Measurements from ENCODE around the gene CNTN5. TPM values are rescaled to one million over a fixed set of nuclear protein-coding genes. Genes with fewer than 3 reads are reported as not detected.

The CNTN5 gene
- total RNA-seq, 4 donors from 2014 or later, result not detected

GRCh38 chr11:99795999-99796398 is 775.2 kb downstream of the CNTN5 start:
- no peaks in the 10 kb centered on the region for H3K4me1 ChIP-seq
- H3K36me3 ChIP-seq, result no peaks in the 10 kb centered on the region
- H3K9me3 ChIP-seq, result no peaks in the 10 kb centered on the region
- TF ChIP-seq POLR2AphosphoS5 (IDR thresholded peaks at IDR 0.05) (no peak), EP300 (IDR thresholded peaks at IDR 0.05) (no peak), POLR2A (IDR thresholded peaks at IDR 0.05) (no peak), CTCF (IDR thresholded peaks at IDR 0.05) (no peak)
- H3K27me3 ChIP-seq, result no peaks in the 10 kb centered on the region
- no peak overlapping the region for H3K27ac ChIP-seq
- DNase-seq (ENCODE audit: low spot score in 2 of 2), result no peak
- WGBS, result 93% methylated on average over 3 of the region's 3 CpGs
- no peak overlapping the region for H3K4me3 ChIP-seq

GRCh38 chr11:99803501-99803900 is 782.8 kb downstream of the CNTN5 start:
- Histone ChIP-seq H3K27ac (no peak overlapping the region), H3K36me3 (no peaks in the 10 kb centered on the region), H3K9me3 (peaks cover 3% of the 10 kb centered on the region), H3K4me1 (no peaks in the 10 kb centered on the region), H3K4me3 (no peak overlapping the region), H3K27me3 (no peaks in the 10 kb centered on the region)
- TF ChIP-seq POLR2A (IDR thresholded peaks at IDR 0.05) (no peak), EP300 (IDR thresholded peaks at IDR 0.05) (no peak), CTCF (IDR thresholded peaks at IDR 0.05) (no peak), POLR2AphosphoS5 (IDR thresholded peaks at IDR 0.05) (no peak)
- WGBS, result 62% methylated on average over 3 of the region's 3 CpGs
- DNase-seq (ENCODE audit: low spot score in 2 of 2), result no peak

GRCh38 chr11:99812516-99812915 is 791.8 kb downstream of the CNTN5 start:
- TF ChIP-seq CTCF (IDR thresholded peaks at IDR 0.05) (no peak), EP300 (IDR thresholded peaks at IDR 0.05) (no peak), POLR2A (IDR thresholded peaks at IDR 0.05) (no peak), POLR2AphosphoS5 (IDR thresholded peaks at IDR 0.05) (no peak)
- H3K4me1 ChIP-seq, result no peaks in the 10 kb centered on the region
- no peaks in the 10 kb centered on the region for H3K36me3 ChIP-seq
- H3K9me3 ChIP-seq, result no peaks in the 10 kb centered on the region
- WGBS, result 85% methylated on average over 6 of the region's 6 CpGs
- no peak overlapping the region for H3K27ac ChIP-seq
- no peak overlapping the region for H3K4me3 ChIP-seq
- no peaks in the 10 kb centered on the region for H3K27me3 ChIP-seq
- no peak for DNase-seq (ENCODE audit: low spot score in 2 of 2)

- no peak for DNase-seq (ENCODE audit: low spot score in 2 of 2)
- WGBS, result 35% methylated on average over 1 of the region's 1 CpG
- no peaks in the 10 kb centered on the region for H3K27me3 ChIP-seq
- no peaks in the 10 kb centered on the region for H3K36me3 ChIP-seq
- TF ChIP-seq POLR2AphosphoS5 (IDR thresholded peaks at IDR 0.05) (no peak), EP300 (IDR thresholded peaks at IDR 0.05) (no peak), CTCF (IDR thresholded peaks at IDR 0.05) (no peak), POLR2A (IDR thresholded peaks at IDR 0.05) (no peak)
- H3K4me3 ChIP-seq, result no peak overlapping the region
- no peaks in the 10 kb centered on the region for H3K4me1 ChIP-seq
- no peaks in the 10 kb centered on the region for H3K9me3 ChIP-seq
- H3K27ac ChIP-seq, result no peak overlapping the region
Observed at GRCh38 chr11:99814021-99814420, 793.3 kb downstream of the CNTN5 start.

- H3K4me1 ChIP-seq, result no peaks in the 10 kb centered on the region
- WGBS, result 65% methylated on average over 5 of the region's 5 CpGs
- no peaks in the 10 kb centered on the region for H3K9me3 ChIP-seq
- no peak for DNase-seq (ENCODE audit: low spot score in 2 of 2)
- H3K27ac ChIP-seq, result no peak overlapping the region
- TF ChIP-seq EP300 (IDR thresholded peaks at IDR 0.05) (no peak), POLR2AphosphoS5 (IDR thresholded peaks at IDR 0.05) (no peak), POLR2A (IDR thresholded peaks at IDR 0.05) (no peak), CTCF (IDR thresholded peaks at IDR 0.05) (no peak)
- H3K27me3 ChIP-seq, result no peaks in the 10 kb centered on the region
- H3K4me3 ChIP-seq, result no peak overlapping the region
- H3K36me3 ChIP-seq, result no peaks in the 10 kb centered on the region
Observed at GRCh38 chr11:99814738-99815137, 794.0 kb downstream of the CNTN5 start.

Measured in suprapubic skin (tissue), 4 donors.